Stimulated activated CD4-positive, alpha-beta T cell treated with anti-CD3 and anti-CD28 coated beads, Interleukin-4, amount 100 ng/mL, for 24 hours (primary cell): ENCODE measurements around the gene NFATC2.

Source experiments
- DNase-seq: peaks from one replicate; pipeline ENCODE4 v3.0.0-alpha.2; 2020

Gene NFATC2

DNA sequence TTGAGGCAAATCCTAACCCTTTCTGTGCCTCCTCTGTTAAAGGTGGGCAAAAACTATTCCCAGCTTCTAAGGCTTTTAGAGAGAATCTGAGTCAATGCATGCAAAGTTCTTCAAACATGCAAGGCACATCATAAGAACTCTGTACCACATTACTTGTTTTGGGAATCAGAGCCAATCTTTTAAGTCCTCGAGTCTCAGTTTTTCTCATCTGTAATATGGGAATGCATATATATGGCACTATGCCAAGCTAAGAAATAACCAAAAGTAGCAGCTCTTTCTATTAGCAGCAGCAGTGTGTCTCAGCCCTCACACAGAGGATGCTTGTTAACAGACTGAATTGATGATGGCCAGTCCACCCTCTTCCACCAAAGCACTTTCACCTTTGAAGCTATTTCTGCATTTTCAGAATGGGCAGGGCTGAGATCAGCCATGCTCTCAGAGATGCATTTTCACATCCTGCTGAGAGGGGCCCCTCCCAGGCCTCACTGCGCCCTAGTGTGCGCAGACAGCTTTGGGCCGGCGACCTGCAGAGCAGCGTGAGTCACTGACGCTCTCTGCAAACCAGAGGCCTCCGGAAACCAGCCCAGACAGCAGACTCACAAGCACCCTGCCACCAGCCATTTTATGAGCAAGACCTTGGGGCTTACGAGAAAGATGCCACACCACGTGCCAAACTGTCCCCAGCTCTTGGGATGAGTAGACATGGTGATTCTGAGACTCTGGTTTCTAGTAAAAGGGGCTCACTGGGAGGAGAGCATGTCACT lies 138.0 kb downstream of the NFATC2 start:
- DNase-seq = peak; percentile 89

DNA sequence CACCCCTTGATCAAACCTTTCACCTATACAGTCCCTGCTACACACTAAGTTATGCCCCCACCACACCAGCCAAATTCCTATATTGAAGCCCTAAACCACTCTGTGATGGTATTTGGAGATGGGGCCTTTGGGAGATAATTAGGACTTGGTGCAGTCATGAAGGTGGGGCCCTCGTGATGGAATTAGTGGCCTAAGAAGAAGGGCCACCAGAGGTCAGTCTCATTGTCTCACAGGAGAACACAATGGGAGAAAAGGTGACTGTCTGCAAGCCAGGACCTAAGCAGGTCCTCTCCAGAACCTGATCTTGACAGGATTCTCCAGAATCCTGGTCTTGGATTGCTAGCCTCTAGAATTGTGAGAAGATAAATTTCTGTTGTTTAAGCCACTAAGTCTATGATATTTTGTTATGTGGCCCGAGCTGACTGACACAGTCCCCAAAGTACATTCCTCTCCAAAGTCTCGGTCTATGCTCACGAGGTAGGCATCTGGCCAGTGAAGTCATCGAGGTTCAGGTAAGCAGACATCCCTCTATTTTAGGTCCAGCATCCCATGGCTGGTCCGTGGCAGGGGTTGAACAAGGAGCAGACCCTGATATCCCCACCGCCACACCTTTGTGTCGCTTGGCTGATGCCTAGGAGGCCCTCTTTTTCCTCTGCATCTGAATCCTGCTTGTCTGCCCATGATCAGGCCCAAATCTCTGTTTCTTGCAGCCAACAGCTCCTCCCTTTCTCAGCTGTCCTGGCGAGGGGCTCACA lies 138.9 kb downstream of the NFATC2 start:
- no peak for DNase-seq

DNA sequence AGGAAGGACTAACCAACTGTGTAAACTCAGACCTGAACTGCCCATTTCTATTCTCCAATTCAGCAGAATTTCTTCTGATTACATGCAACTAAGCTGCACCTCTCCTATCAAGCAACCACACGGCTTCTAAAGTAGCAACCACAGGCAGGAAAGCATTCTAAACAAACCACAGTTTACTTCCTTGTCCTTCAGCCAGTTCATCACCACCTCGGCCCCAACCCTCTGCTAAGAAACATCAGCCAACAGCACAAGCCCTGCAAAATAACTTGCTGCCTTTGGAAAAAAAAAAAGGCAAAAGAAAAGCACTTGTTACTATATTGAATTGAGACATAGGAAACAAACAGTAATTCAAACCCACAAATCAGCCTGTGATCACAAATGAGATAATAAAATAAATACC lies 140.3 kb downstream of the NFATC2 start:
- peak; percentile 39 for DNase-seq

DNA sequence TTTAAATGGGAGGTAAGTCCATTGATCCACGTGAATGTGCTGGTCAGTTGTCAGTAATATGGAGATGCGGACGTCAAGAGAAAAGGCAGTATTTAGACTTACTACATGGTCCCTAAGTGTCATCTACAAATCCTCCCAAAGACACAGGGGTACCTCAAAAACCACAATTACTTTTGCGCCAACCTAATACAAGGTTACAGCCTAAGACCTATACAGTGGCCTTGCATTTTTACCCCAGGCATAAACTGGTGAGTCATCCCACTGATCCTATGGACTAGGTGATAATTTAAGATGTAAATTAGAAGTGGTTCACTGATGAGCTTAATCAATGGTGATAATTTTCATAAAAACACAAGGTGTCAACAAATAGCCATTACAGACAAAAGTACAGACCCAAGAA lies 141.0 kb downstream of the NFATC2 start:
- DNase-seq = no peak

DNA sequence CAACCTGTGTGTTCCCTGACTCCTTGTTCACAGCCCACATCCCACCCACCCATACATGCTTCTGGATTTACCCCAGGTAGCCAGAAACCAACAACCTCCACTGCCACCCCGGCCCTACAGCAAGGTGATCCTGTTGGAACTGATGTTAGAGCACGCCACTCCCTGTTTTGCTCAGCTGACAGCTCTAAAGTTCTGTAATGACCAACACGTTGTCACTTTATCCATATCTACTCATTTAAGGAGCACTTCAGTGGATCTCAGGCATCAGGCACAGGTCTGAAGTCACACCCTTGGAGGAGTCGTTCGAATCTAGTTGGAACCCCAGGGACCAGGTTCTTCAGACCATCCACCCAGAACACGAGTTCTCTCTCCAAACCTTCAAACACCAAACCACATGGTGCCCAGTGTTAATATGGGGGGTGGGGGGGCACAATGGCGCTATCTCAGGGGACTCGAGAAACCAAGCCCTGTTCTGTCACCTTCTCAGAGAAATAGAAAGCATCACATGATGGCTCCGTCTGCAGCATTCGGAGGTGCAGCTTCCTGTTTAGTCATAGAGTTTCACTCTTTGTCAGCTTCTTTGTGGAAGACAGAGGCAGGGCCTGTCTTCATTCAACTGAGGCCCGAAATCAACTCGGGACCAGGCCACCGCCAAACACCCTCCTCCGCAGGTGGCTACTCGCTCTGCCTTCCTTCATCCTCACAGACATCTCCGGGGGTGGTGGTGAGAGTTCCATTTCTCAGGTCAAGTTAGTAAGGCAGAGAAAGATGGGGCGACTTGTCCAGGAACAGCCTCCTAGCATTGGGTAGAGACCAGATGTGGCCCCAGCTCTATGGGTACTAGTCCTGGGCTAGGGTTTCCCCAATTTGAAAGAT lies 142.2 kb downstream of the NFATC2 start:
- peak; percentile 78 for DNase-seq

DNA sequence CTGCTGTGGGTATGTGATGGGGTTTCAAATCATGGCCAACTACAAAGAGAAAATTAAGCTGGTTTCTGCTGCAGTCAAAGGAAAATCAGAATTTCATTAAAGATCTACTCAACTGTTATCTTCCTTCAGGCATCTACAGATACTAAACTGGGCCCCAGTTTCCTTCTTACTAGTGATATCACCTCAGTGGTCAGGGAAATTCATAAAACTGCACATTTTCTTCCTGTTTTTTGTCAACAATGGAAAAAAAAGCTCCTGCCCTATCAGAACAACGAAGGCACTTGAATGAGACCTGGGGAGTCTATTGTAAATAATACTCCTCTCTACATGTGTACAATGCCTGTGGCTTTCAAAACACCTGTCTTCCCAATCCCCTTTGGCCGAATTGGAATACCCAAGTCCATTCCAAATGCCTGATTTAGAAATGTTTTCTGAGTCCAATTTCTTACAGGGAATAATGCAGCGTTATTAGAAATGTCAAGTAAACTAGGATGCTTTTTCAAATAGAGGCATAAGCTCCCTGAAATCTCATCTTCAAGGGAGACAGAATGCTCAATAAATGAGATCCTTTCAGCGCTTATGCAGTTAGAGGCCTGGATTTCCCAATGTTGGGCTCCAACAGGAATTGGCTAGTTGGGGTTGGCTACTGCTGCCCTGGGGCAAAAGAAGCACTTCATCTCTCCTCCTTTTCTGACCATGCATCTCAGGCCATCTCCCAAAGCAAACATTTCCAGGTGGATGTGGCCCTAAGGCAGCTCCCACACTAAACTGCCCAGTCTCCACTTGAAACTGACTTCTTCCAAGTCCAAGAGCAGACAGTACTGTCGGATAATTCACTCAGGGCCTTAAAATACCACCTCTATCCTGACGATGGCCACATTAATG lies 143.3 kb downstream of the NFATC2 start:
- DNase-seq = no peak

DNA sequence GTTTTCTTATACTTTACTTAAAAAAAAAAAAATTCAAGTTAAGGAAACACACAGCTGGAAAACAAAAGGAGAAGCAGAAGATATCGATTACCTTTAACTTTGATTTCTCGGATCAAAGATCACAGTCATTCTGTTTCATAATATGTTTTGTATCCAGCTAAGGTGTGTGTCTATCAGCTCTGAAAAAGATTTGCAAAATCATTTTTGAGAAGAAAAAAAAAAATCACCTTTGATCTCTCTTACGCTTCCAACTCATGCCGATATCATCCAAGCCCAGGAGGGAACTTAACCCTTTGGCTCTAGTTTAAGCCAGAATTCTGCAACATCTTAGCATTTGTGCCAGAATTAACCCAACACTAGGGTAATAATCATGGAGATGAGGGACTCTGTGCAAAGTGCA lies 144.0 kb downstream of the NFATC2 start:
- DNase-seq = no peak

DNA sequence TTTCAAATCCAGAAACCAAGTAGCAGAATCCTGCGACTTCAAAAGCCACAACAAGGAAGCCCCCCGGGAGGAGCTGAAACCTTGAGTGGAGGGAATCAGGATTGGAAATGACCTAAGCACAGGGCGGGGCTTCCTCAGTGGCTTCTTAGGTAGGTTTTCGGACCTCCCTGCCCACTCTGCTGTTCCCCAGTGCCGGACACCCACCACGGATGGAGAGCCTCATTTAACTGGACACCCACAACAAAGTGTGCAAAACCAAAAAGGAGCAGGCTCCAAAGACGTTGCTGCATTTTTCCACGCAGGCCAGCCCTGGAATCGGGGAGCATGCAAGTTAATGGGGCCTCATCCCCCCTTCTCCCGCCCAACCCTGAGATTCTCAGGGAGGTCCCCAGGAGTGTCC lies 144.4 kb downstream of the NFATC2 start:
- DNase-seq = no peak

DNA sequence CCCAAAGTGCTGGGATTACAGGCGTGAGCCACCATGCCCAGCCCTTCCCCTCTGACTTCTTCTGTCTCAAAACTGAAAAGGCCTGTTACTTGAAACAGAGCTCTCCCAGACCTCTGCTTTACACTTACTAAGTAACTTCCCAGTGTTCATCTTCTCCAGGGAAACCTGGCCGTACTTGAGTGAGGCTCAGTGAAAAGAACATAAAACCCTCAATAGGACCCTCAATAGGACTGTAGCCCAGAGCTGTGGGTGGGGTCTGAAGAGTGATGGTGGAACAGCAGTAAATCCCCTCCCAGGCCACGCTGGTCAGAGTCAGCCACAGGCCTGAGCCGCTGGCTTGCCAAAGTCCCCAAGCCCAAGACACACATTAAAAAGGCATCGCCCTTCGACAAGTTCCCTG lies 145.4 kb downstream of the NFATC2 start:
- no peak for DNase-seq

DNA sequence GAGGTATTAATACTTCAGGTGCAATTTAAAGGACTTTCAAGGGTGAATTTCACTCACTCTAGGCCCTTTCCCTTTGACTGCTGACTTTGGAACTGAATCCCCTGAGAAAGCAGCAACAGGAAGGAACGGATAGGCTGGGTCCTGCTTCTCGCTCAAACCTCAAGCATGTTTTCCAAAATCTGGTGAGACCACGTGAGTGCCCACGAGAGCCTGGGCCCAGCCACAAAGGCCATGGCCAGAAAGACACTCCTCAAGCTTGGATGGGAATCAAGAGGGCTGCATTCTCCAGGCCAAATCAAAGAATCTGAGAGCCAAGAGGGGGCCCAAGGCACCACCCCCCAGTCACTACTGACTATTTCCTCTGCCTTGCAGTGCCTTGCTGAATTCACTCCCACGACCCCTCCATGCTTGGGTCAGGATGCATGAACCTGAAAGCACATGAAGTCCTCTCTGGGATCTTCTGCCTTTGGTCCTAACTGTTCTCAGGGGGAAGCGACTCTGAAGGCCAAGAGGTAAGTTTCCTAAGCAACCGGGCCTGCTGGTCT lies 146.1 kb downstream of the NFATC2 start:
- no peak for DNase-seq

DNA sequence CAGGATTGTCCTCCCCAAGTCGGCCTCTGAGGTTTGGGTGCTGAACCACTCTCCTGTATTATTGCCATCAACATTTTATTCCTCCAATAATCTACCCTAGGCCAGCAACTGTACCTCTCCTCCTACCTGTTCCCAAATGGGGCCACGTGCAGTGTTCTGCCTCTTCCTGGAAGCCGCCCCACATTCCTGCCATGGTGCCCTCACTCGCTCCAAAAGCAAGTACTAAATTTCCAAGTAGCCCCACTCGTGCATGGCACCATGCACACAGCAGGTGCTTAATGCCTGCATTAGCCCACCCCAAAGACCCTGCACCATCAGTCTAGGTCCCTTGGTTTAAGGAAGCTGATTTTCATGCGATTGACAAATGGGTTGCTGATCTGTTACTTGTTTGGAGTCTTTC lies 147.8 kb downstream of the NFATC2 start:
- no peak for DNase-seq

DNA sequence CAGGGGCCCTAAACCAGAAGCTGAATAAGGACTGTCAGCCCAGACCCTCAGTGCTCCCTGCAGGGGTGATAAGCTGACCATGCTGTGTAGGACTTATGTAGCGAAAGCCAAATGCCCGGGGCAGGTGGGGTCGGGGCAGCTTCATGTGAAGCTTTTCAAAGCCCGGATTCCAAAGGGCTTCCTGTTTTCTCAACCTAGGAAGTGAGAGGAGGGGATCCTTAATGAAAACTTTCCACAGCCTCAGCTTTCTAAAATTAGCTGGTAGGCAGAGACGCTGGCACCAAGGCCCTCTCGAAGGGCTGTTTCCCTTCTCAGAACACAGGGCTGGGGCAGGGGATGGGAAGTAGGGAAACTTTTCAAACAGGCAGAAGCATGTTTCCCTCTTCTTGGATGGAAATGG lies 148.9 kb downstream of the NFATC2 start:
- DNase-seq = no peak

DNA sequence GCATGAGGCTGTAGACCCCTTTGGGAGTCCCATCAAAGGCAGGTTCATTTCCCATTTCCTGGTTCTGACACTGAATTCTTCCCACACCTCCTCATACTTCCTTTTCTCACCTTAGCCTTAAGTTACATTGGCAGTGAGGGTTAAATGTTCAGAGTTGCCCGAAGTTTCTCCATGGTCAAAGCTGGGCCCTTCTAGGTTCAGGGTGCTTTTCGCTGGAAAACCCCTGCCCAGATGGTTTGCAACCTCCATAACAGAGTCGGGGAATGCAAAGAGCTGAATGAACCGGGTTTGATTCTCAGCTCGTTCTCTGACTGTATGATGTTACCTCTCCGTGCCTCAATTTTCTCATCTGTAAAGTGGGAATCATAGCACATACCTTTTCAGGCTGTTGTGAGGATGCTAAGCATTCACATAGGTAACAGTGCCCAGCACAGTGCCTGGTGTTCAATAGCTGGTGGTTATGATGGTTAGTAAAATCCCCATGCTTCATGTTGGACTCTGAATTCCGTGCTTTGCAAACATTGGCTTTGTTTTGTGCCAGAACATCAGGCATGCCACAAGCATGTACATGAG lies 149.8 kb downstream of the NFATC2 start:
- DNase-seq = no peak

DNA sequence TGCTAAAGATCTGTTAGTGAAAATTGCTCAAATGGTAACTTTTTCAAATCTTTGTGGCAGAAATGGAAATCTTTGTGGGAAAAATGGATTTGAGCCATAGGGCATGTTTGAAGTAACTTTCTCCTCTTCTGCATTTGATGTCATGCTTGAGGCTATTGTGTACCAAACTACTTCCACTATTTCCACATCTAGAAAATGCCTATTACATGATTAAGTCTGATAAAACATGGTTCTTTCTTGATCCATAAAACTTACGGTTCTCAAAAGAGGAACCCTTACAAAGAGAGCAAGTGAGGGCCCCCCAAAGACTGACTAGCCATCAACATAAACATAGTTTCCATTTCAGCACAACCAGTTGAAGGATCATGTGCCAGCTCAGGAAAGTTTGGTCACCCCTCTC lies 150.6 kb downstream of the NFATC2 start:
- DNase-seq = no peak

DNA sequence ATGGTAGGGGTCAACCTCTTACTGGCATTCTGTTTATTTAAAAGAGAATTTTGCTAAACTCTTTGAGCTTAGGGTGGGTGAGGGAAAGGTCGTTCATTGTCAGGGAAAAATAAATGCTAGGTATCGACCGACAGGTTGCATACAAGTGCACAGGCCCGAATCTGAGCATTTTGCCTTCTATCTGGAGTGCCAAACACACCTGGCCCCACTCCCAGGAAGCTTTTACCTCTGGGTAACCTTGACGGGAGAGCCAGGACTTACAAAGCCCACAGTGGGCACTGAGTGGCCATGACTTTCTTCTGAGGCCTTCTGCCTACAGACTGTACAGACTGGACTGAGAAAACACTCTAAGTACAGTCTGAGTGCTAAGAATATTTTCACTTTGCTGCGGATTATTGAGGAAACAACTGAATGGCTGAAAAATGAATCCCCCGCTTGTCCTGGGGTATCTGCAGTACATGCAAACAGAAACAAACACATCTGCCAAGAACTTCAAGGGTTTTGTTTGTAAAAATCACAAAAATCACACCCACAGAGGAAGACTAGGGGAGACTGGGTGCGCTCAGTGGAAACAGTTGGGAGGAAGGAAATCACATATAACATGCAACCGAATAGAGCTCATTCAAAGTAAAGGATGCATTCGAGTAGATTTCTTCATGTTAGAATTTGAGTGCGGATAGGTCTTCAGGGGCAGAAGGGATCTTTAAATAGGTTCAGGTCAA lies 152.8 kb downstream of the NFATC2 start:
- DNase-seq = no peak

DNA sequence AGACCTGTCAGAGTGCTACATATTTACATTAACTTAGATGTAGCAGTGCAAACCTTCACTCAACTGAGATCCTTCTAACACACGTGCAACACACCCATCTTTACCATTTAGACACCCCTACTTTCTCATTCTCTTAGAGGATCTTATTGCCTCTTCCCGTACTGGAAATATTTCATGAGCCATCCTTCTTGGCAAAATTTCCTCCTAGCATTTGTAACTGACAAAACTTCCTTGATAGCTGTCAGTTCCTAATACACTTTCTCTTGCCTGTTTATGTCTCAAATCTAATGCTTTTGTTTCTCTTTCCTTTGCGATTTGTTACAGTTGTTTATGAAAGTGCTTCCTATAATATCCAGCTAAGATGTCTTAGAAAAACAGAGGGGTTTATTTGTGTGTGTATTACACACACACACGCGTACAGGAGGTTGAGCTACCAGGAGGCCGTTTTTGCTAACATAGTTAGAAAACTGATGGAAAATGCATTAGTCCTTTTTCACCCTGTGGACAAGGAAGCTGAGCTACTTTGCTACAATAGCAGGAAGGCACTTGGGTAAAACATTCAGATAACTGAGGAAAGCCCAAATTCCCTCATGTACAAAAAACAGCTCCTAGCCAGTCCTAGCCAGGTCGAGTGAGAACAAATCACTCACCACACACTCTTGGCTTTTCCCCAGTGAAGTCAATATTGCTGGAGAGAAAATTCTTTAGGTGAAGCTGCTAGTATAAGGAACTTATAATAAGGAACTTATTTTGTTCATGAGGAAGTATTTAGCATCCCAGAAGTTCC lies 153.6 kb downstream of the NFATC2 start:
- no peak for DNase-seq

DNA sequence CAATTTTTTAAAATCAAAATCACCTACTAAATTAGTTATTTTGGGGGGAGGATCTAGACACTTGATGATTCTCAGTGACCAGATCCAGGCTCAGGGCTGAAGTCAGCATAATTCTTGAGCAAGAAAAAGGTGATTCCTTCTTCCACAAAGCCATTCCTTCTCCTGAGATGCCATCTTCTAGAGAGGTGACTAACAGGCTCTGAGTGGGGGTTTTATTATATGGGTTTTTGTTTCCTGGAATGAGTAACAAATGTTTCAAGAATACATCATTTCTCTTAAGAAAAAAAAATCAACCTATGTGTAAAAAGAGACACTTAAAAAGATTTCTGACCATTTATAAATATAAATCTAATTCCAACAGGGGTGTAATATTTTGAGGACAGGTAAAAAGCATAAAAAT lies 154.3 kb downstream of the NFATC2 start:
- no peak for DNase-seq

DNA sequence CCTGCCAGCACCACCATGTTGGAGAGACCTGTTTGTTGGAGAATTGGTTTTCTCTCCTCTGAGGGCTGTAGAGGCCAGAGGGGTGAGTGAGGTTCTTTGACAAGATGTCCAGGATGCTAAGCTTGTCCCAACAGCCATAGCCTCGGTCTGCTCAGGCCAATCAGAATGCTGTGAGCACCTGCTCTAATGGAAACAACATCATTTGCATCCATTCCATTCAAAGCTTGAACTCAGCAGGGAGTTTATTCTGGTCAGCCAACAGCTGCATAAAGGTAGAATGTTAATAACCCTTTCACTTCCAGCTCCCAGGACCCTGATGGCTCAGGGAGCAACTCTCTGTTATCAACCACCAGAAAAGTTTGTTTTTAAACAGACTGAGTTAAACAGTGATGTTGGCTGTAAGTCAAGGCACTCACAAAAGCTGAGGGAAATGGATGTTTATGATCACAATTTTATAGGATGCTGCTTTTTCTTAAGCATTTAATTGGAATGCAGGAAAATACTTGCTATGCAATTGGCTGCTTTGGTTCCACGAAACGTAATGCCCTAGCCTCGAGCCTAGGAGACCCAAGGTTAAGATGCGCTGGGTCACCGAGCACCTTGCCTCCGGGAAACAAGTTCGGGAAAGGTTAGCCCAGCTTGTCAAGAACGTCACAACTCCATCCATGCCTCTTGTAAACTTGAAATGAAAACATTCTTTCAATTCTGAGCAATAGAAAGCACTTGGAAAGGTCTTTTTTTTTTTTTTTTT lies 155.2 kb downstream of the NFATC2 start:
- DNase-seq = no peak

DNA sequence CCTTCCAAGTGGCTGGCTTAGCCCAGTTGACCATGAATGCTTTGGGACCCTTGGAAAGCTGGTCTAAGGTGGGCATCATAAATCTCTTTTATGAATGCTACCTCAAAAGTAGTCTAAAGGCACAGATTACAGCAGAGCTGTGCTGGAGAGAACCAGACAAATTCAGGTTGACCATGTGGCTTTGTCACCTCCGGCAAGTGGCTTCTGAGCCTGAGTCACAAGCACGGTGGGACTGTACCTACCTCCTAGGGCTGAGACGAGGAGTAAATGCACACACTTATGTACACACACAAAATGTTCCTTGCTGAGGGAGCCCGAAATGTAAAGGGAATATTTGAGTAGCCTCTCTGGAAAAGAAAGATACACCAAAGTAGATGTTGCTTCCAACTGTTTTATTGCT lies 155.9 kb downstream of the NFATC2 start:
- DNase-seq = peak; percentile 54
